Activated CD8-positive, alpha-beta T cell treated with anti-CD3 and anti-CD28 coated beads for 36 hours (primary cell): ENCODE measurements around the gene OTUD5. TPM values are rescaled to one million over a fixed set of nuclear protein-coding genes. Genes with fewer than 3 reads are reported as not detected.

ENCODE experiments used
- ATAC-seq: fragments of 200-7000 bp; cut with Tn5 transposase; one replicate; pipeline ENCODE4 v1.10.0; 2021; ENCODE audit warnings: mild to moderate bottlenecking, moderate library complexity
- CTCF ChIA-PET: fragments of 350-600 bp; sonication (Branson Sonifier 250); formaldehyde crosslinking; loops from one replicate; lab custom pipeline; 2021; ENCODE audit warnings: antibody characterized with exemption; lab: Charles Lee
- POLR2A ChIA-PET: fragments of 350-600 bp; sonication (Branson Sonifier 250); formaldehyde crosslinking; loops from one replicate; lab custom pipeline; 2021; ENCODE audit warnings: antibody characterized with exemption; lab: Charles Lee
- DNase-seq: peaks from one replicate; pipeline ENCODE4 v3.0.0-alpha.2; 2020
- H3K27ac Mint-ChIP-seq: one replicate; pipeline ENCODE4 v1.8.0; 2021; ENCODE audit warnings: mild to moderate bottlenecking, mixed read lengths
- H3K27me3 Mint-ChIP-seq: one replicate; pipeline ENCODE4 v1.8.0; 2021; ENCODE audit warnings: mixed read lengths
- H3K36me3 Mint-ChIP-seq: one replicate; pipeline ENCODE4 v1.8.0; 2021; ENCODE audit warnings: low read depth, mixed read lengths
- H3K4me1 Mint-ChIP-seq: one replicate; pipeline ENCODE4 v1.8.0; 2021; ENCODE audit warnings: low read depth, mixed read lengths
- H3K4me3 Mint-ChIP-seq: one replicate; pipeline ENCODE4 v1.8.0; 2021; ENCODE audit warnings: mild to moderate bottlenecking, moderate library complexity, mixed read lengths
- H3K9me3 Mint-ChIP-seq: one replicate; pipeline ENCODE4 v1.8.0; 2021; ENCODE audit warnings: mixed read lengths
- intact Hi-C: fragments of 100-400 bp; cut with micrococcal nuclease; formaldehyde crosslinking; loops from one replicate; pipeline ENCODE4 v1.10.0; 2022
- total RNA-seq, 2 experiments: library from RNA; stranded (reverse); gene quantifications; one replicate each; pipeline ENCODE4 v1.2.3, GENCODE V29; 2021
- TF ChIP-seq, protein P1 (sequence below): fragments of 200-600 bp; IDR thresholded peaks from one replicate; pipeline ENCODE4 v1.8.0; 2022; ENCODE audit warnings: antibody characterized with exemption, mild to moderate bottlenecking

Gene OTUD5
- total RNA-seq, 2 experiments from 2014 or later = 50.6 to 51.5 TPM

DNA sequence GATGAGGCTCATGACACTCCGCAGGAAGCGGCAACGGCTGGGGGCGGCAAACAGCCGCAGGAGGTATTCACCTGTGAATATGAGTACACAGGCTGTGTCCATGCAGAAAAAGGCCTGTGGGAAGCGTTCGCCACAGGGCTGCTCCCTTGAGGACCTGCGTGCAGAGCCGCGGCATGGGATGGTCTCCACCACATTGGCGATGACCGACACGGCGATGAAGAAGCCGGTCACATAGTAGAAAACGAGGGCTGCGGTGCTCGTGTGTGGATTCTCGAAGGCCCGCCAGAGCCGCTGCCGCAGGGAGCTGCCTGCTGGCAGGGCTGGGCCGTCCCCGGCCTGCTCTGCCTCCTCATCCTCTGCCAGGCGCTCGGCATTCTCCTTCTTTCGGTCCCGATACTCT is 12.1 kb upstream of the OTUD5 start:
- H3K4me3 Mint-ChIP-seq = no peak overlapping the region
- intact Hi-C loops = no loop called here
- TF ChIP-seq, protein P1, sequence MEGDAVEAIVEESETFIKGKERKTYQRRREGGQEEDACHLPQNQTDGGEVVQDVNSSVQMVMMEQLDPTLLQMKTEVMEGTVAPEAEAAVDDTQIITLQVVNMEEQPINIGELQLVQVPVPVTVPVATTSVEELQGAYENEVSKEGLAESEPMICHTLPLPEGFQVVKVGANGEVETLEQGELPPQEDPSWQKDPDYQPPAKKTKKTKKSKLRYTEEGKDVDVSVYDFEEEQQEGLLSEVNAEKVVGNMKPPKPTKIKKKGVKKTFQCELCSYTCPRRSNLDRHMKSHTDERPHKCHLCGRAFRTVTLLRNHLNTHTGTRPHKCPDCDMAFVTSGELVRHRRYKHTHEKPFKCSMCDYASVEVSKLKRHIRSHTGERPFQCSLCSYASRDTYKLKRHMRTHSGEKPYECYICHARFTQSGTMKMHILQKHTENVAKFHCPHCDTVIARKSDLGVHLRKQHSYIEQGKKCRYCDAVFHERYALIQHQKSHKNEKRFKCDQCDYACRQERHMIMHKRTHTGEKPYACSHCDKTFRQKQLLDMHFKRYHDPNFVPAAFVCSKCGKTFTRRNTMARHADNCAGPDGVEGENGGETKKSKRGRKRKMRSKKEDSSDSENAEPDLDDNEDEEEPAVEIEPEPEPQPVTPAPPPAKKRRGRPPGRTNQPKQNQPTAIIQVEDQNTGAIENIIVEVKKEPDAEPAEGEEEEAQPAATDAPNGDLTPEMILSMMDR = no peak
- no peaks in the 10 kb centered on the region for H3K9me3 Mint-ChIP-seq
- ATAC-seq (no peak), DNase-seq (no peak)
- no peak overlapping the region for H3K27ac Mint-ChIP-seq
- H3K36me3 Mint-ChIP-seq = peaks cover 5% of the 10 kb centered on the region
- peaks cover 18% of the 10 kb centered on the region for H3K4me1 Mint-ChIP-seq
- POLR2A ChIA-PET = no interaction called here
- H3K27me3 Mint-ChIP-seq = no peaks in the 10 kb centered on the region
- CTCF ChIA-PET = no interaction called here

DNA sequence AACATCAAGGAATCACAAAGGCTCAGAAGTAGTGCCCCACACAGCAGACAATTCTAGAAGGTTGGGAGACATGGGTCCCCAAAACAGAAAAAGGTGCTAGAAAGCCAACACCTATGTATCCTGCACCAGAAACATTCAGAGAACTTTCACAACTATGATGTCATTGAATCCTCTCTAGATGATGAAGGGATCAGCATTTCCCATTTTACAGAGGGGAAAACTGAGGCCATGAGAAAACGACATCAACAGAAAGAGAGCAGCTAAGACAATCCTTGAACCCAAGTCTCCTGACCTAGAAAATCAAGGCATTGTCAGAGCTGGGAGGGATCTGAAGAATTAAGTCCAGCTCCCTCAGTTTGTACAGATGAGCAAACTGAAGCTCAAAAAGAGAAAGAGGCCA is 11.0 kb upstream of the OTUD5 start:
- no peak for DNase-seq
- Mint-ChIP-seq H3K27me3 (no peaks in the 10 kb centered on the region), H3K4me3 (no peak overlapping the region), H3K9me3 (no peaks in the 10 kb centered on the region), H3K4me1 (peaks cover 18% of the 10 kb centered on the region), H3K36me3 (peaks cover 4% of the 10 kb centered on the region), H3K27ac (no peak overlapping the region)
- TF ChIP-seq, protein P1 = no peak
- intact Hi-C loops = no loop called here
- POLR2A ChIA-PET = interaction anchor here (0.6 kb wide), 1 partner anchor 183 kb away, joined by 3 read pairs; no protein-coding TSS in a partner anchor
- no peak for ATAC-seq
- CTCF ChIA-PET = no interaction called here

GRCh38 chrX:48966796-48967579 is 9.6 kb upstream of the OTUD5 start:
- intact Hi-C loops = no loop called here
- ChIA-PET POLR2A (no interaction called here), CTCF (no interaction called here)
- Mint-ChIP-seq H3K27me3 (no peaks in the 10 kb centered on the region), H3K4me3 (no peak overlapping the region), H3K4me1 (peaks cover 5% of the 10 kb centered on the region), H3K9me3 (no peaks in the 10 kb centered on the region), H3K36me3 (no peaks in the 10 kb centered on the region), H3K27ac (no peak overlapping the region)
- TF ChIP-seq, protein P1 = no peak
- no peak for DNase-seq
- ATAC-seq = no peak

GRCh38 chrX:48965959-48966358 is 8.6 kb upstream of the OTUD5 start:
- CTCF ChIA-PET = no interaction called here
- H3K4me3 Mint-ChIP-seq = no peak overlapping the region
- no peaks in the 10 kb centered on the region for H3K27me3 Mint-ChIP-seq
- H3K9me3 Mint-ChIP-seq = no peaks in the 10 kb centered on the region
- ATAC-seq (no peak), DNase-seq (no peak)
- H3K27ac Mint-ChIP-seq = no peak overlapping the region
- H3K4me1 Mint-ChIP-seq = no peaks in the 10 kb centered on the region
- POLR2A ChIA-PET = no interaction called here
- H3K36me3 Mint-ChIP-seq = no peaks in the 10 kb centered on the region
- TF ChIP-seq, protein P1 = no peak
- intact Hi-C loops = no loop called here

GRCh38 chrX:48961585-48962091 is 4.2 kb upstream of the OTUD5 start:
- Mint-ChIP-seq H3K27ac (no peak overlapping the region), H3K4me1 (peaks cover 14% of the 10 kb centered on the region), H3K36me3 (no peaks in the 10 kb centered on the region), H3K4me3 (no peak overlapping the region), H3K27me3 (no peaks in the 10 kb centered on the region), H3K9me3 (no peaks in the 10 kb centered on the region)
- DNase-seq (no peak), ATAC-seq (no peak)
- TF ChIP-seq, protein P1 = no peak
- intact Hi-C loops = no loop called here
- CTCF ChIA-PET = interaction anchor here (0.7 kb wide), 1 partner anchor 11 kb away, joined by 3 read pairs; no protein-coding TSS in a partner anchor
- POLR2A ChIA-PET = interaction anchor here (1.1 to 2.6 kb wide), 2 partner anchors 8 to 11 kb away, joined by 3 to 7 read pairs; no protein-coding TSS in a partner anchor
